Colonic mucosa (tissue), 4 donors: Measurements from ENCODE around the gene PRKCA. TPM values are rescaled to one million over a fixed set of nuclear protein-coding genes. Genes with fewer than 3 reads are reported as not detected.

ENCODE experiments used
- DNase-seq: peaks from one replicate; pipeline ENCODE4 v3.0.0-alpha.2; 2020
- H3K27ac ChIP-seq: fragments of 200-600 bp; one replicate; pipeline ENCODE4 v1.8.0; 2021
- H3K27me3 ChIP-seq: fragments of 200-600 bp; one replicate; pipeline ENCODE4 v1.8.0; 2021
- H3K36me3 ChIP-seq: fragments of 200-600 bp; one replicate; pipeline ENCODE4 v1.8.0; 2021
- H3K4me1 ChIP-seq: fragments of 200-600 bp; one replicate; pipeline ENCODE4 v1.8.0; 2021; ENCODE audit warnings: mild to moderate bottlenecking
- H3K4me3 ChIP-seq: fragments of 200-600 bp; one replicate; pipeline ENCODE4 v1.8.0; 2021
- H3K9ac ChIP-seq, 2 donors: one replicate each; pipeline ENCODE4 v1.7.0; 2013; ENCODE audit warnings: control low read depth in 2 of 2, low read depth in 2 of 2, low read length in 2 of 2
- H3K9me3 ChIP-seq: fragments of 200-600 bp; one replicate; pipeline ENCODE4 v1.8.0; 2021
- CTCF ChIP-seq: fragments of 200-600 bp; IDR thresholded peaks from one replicate; pipeline ENCODE4 v1.8.0; 2022; ENCODE audit warnings: antibody characterized with exemption, mild to moderate bottlenecking
- intact Hi-C: fragments of 100-400 bp; cut with DNase I; formaldehyde crosslinking; loops from one replicate; pipeline ENCODE4 v1.14.1; 2022
- total RNA-seq, 2 donors: library from RNA; stranded (reverse); fragmentation: NEBNext Ultra II Directional in 1 of 2; extraction: Animal tissue kit (Norgen Biotek cat#: 25700) in 1 of 2; gene quantifications; one replicate each; pipeline ENCODE4 v1.2.1, GENCODE V29; 2021
- donor health status: healthy.
- donor health status: DM: no; HTN: no; CAD: no.
- donor health status: DM: no; HTN: no; CAD: no.

Gene PRKCA
- total RNA-seq, 2 donors from 2014 or later: 40.0 to 41.8 TPM

GRCh38 chr17:66841744-66842143 lies 539.3 kb downstream of the PRKCA start:
- H3K9ac ChIP-seq: no peak overlapping the region
- no peaks in the 10 kb centered on the region for H3K36me3 ChIP-seq
- no peaks in the 10 kb centered on the region for H3K9me3 ChIP-seq
- no peak overlapping the region for H3K27ac ChIP-seq
- no peak for TF ChIP-seq CTCF
- no peaks in the 10 kb centered on the region for H3K4me1 ChIP-seq
- no peak overlapping the region for H3K4me3 ChIP-seq
- no peaks in the 10 kb centered on the region for H3K27me3 ChIP-seq
- intact Hi-C loops: no loop called here
- DNase-seq: no peak

- Histone ChIP-seq H3K9me3 (no peaks in the 10 kb centered on the region), H3K4me1 (no peaks in the 10 kb centered on the region), H3K9ac (no peak overlapping the region), H3K36me3 (no peaks in the 10 kb centered on the region), H3K27me3 (no peaks in the 10 kb centered on the region), H3K27ac (no peak overlapping the region), H3K4me3 (no peak overlapping the region)
- intact Hi-C loops: no loop called here
- no peak for TF ChIP-seq CTCF
- DNase-seq: no peak
Measured at GRCh38 chr17:66842505-66842904, 540.1 kb downstream of the PRKCA start.

- Histone ChIP-seq H3K36me3 (no peaks in the 10 kb centered on the region), H3K9ac (no peak overlapping the region), H3K4me1 (no peaks in the 10 kb centered on the region), H3K27me3 (no peaks in the 10 kb centered on the region), H3K9me3 (no peaks in the 10 kb centered on the region), H3K27ac (no peak overlapping the region), H3K4me3 (no peak overlapping the region)
- DNase-seq: no peak
- intact Hi-C loops: no loop called here
- TF ChIP-seq CTCF: no peak
Measured at GRCh38 chr17:66842959-66843358, 540.5 kb downstream of the PRKCA start.

GRCh38 chr17:66843627-66844026 lies 541.2 kb downstream of the PRKCA start:
- no peak for TF ChIP-seq CTCF
- H3K27ac ChIP-seq: no peak overlapping the region
- DNase-seq: no peak
- H3K36me3 ChIP-seq: no peaks in the 10 kb centered on the region
- no peak overlapping the region for H3K4me3 ChIP-seq
- no peak overlapping the region for H3K9ac ChIP-seq
- no peaks in the 10 kb centered on the region for H3K27me3 ChIP-seq
- intact Hi-C loops: no loop called here
- H3K4me1 ChIP-seq: no peaks in the 10 kb centered on the region
- H3K9me3 ChIP-seq: no peaks in the 10 kb centered on the region

GRCh38 chr17:66847704-66848103 lies 545.3 kb downstream of the PRKCA start:
- Histone ChIP-seq H3K4me1 (no peaks in the 10 kb centered on the region), H3K9ac (no peak overlapping the region), H3K36me3 (no peaks in the 10 kb centered on the region), H3K27me3 (no peaks in the 10 kb centered on the region), H3K27ac (no peak overlapping the region), H3K4me3 (no peak overlapping the region), H3K9me3 (no peaks in the 10 kb centered on the region)
- no peak for DNase-seq
- intact Hi-C loops: no loop called here
- TF ChIP-seq CTCF: no peak

- TF ChIP-seq CTCF: no peak
- Histone ChIP-seq H3K4me1 (no peaks in the 10 kb centered on the region), H3K9ac (no peak overlapping the region), H3K4me3 (no peak overlapping the region), H3K9me3 (no peaks in the 10 kb centered on the region), H3K27ac (no peak overlapping the region), H3K27me3 (no peaks in the 10 kb centered on the region), H3K36me3 (no peaks in the 10 kb centered on the region)
- intact Hi-C loops: no loop called here
- DNase-seq: no peak
Measured at GRCh38 chr17:66848496-66848895, 546.1 kb downstream of the PRKCA start.
